HCT116 (cell line): ENCODE measurements around the gene TCF12. TPM values are rescaled to one million over a fixed set of nuclear protein-coding genes. Genes with fewer than 3 reads are reported as not detected.

ENCODE experiments used
- ATAC-seq: fragments of 200-7000 bp; cut with Tn5 transposase; 2 replicates; pipeline ENCODE4 v1.9.1; 2020; ENCODE audit warnings: mild to moderate bottlenecking, moderate library complexity
- BruUV-seq: library from RNA; stranded (reverse); fragments of 400-500 nt; replicated peaks from 2 replicates; lab custom pipeline; 2021; lab: Mats Ljungman, UMichigan
- CTCF ChIA-PET: fragments of 300-600 bp; sonication (Branson Sonifier 250); formaldehyde crosslinking; loops from one replicate; lab custom pipeline; 2021; ENCODE audit warnings: antibody characterized with exemption; lab: Charles Lee
- POLR2A ChIA-PET: fragments of 300-600, 350-600 bp; sonication (Branson Sonifier 250); formaldehyde crosslinking; loops from one replicate; lab custom pipeline; 2021; ENCODE audit warnings: antibody characterized with exemption; lab: Charles Lee
- RAD21 ChIA-PET, 2 experiments: fragments of 300-600 bp; sonication (Branson Sonifier 250); formaldehyde crosslinking; loops; one replicate each; lab custom pipeline; 2023; ENCODE audit warnings: low total read pairs in 2 of 2; ENCODE audit not compliant: uncharacterized antibody in 2 of 2, unreplicated experiment in 2 of 2, low non-redundant PET in 1 of 2; lab: Charles Lee
- DNase-seq: peaks from one replicate; pipeline ENCODE4 v3.0.0-alpha.2; 2010; ENCODE audit warnings: low read depth, low spot score
- H2AFZ ChIP-seq: fragments of 200-600 bp; shearing (Covaris generic), sonication (generic); 2 replicates; pipeline ENCODE4 v1.6.1; 2017; ENCODE audit warnings: low read depth, mixed run types, mixed read lengths, antibody characterized with exemption, low read length; ENCODE audit not compliant: poor library complexity, severe bottlenecking
- H3K27ac ChIP-seq: 2 replicates; pipeline ENCODE4 v1.5.1; 2012; ENCODE audit warnings: low read depth, low read length
- H3K27me3 ChIP-seq: fragments of 200-600 bp; sonication (generic); 2 replicates; pipeline ENCODE4 v1.6.1; 2016; ENCODE audit warnings: mixed run types, low read length, mixed read lengths; ENCODE audit not compliant: insufficient read depth
- H3K36me3 ChIP-seq, 2 experiments: fragments of 200-500 bp in 1 of 2; fragments of 200-600 bp in 1 of 2; sonication (Bioruptor generic) in 1 of 2; sonication (generic) in 1 of 2; 2 replicates each; pipeline versions ENCODE4 v1.5.1 to v1.6.1; 2014 to 2016; ENCODE audit warnings: low read length in 2 of 2, inconsistent platforms in 1 of 2, mixed read lengths in 1 of 2, mixed run types in 1 of 2; ENCODE audit not compliant: insufficient read depth in 2 of 2, control insufficient read depth in 1 of 2
- H3K4me1 ChIP-seq, 2 experiments: fragments of 200-600 bp in 1 of 2; sonication (generic) in 1 of 2; 2 replicates each; pipeline versions ENCODE4 v1.5.1 to v1.6.1; 2012 to 2017; ENCODE audit warnings: low read length in 2 of 2, inconsistent platforms in 1 of 2, mild to moderate bottlenecking in 1 of 2, mixed read lengths in 1 of 2, mixed run types in 1 of 2, moderate library complexity in 1 of 2; ENCODE audit not compliant: insufficient read depth in 2 of 2, control insufficient read depth in 1 of 2
- H3K4me2 ChIP-seq: fragments of 200-600 bp; sonication (generic); 2 replicates; pipeline ENCODE4 v1.6.1; 2017; ENCODE audit warnings: mixed run types, low read length, mixed read lengths
- H3K4me3 ChIP-seq, 2 experiments: fragments of 200-600 bp in 1 of 2; sonication (generic) in 1 of 2; replicated peaks in 1 of 2; 2 replicates each; pipeline ENCODE4 v1.5.1; 2011 to 2016; ENCODE audit warnings: low read length in 2 of 2, control low read depth in 1 of 2, low read depth in 1 of 2, mild to moderate bottlenecking in 1 of 2, mixed read lengths in 1 of 2, mixed run types in 1 of 2
- H3K79me2 ChIP-seq: fragments of 200-600 bp; sonication (generic); 2 replicates; pipeline ENCODE4 v1.6.1; 2017; ENCODE audit warnings: mild to moderate bottlenecking, mixed run types, low read length, moderate library complexity, mixed read lengths; ENCODE audit not compliant: insufficient read depth
- H3K9ac ChIP-seq: fragments of 200-600 bp; sonication (generic); 2 replicates; pipeline ENCODE4 v1.6.1; 2016; ENCODE audit warnings: low read length, mixed read lengths
- H3K9me2 ChIP-seq: fragments of 200-600 bp; sonication (generic), shearing (Covaris generic); 2 replicates; pipeline ENCODE4 v1.6.1; 2017; ENCODE audit warnings: mixed run types, mild to moderate bottlenecking, moderate library complexity; ENCODE audit not compliant: insufficient read depth
- H3K9me3 ChIP-seq, 2 experiments: fragments of 200-500 bp in 1 of 2; fragments of 200-600 bp in 1 of 2; sonication (Bioruptor generic) in 1 of 2; sonication (generic) in 1 of 2; 2 replicates each; pipeline ENCODE4 v1.6.1; 2014 to 2017; ENCODE audit warnings: low read length in 2 of 2, mixed read lengths in 2 of 2, inconsistent platforms in 1 of 2, low read depth in 1 of 2, mild to moderate bottlenecking in 1 of 2, mixed run types in 1 of 2, moderate library complexity in 1 of 2; ENCODE audit not compliant: control insufficient read depth in 1 of 2, insufficient read depth in 1 of 2
- H4K20me1 ChIP-seq: fragments of 200-600 bp; sonication (generic), shearing (Covaris generic); 2 replicates; pipeline ENCODE4 v1.6.1; 2017; ENCODE audit warnings: mixed run types, mild to moderate bottlenecking, moderate library complexity; ENCODE audit not compliant: insufficient read depth
- ATF3 ChIP-seq: IDR thresholded peaks from 2 replicates; pipeline ENCODE4 v1.6.1; 2012
- CTCF ChIP-seq, 3 experiments: fragments of 200-600 bp in 1 of 3; sonication (generic) in 1 of 3; IDR thresholded peaks in 2 of 3; conservative IDR thresholded peaks in 1 of 3; 2 replicates each; pipeline ENCODE4 v1.5.1; 2012 to 2017; ENCODE audit warnings: low read depth in 2 of 3, low read length in 2 of 3, antibody characterized with exemption in 1 of 3, borderline replicate concordance in 1 of 3, control low read depth in 1 of 3, mild to moderate bottlenecking in 1 of 3, mixed read lengths in 1 of 3, mixed run types in 1 of 3, moderate library complexity in 1 of 3; ENCODE audit not compliant: insufficient read depth in 1 of 3
- ELF1 ChIP-seq: IDR thresholded peaks from 2 replicates; pipeline ENCODE4 v1.6.1; 2012; ENCODE audit warnings: low read depth, borderline replicate concordance
- EZH2 ChIP-seq: fragments of 200-600 bp; sonication (generic); IDR thresholded peaks from 2 replicates; pipeline ENCODE4 v1.6.1; 2017; ENCODE audit warnings: antibody characterized with exemption, mixed run types
- EZH2phosphoT487 ChIP-seq: fragments of 200-600 bp; IDR thresholded peaks from 2 replicates; pipeline ENCODE4 v1.6.1; 2018; ENCODE audit warnings: antibody characterized with exemption, borderline replicate concordance
- FOSL1 ChIP-seq: IDR thresholded peaks from 2 replicates; pipeline ENCODE4 v1.6.1; 2012; ENCODE audit warnings: low read depth
- MAX ChIP-seq: IDR thresholded peaks from 2 replicates; pipeline ENCODE4 v1.6.1; 2012
- POLR2A ChIP-seq: IDR thresholded peaks from 2 replicates; pipeline ENCODE4 v1.7.0; 2011; ENCODE audit warnings: borderline replicate concordance; ENCODE audit not compliant: insufficient read depth, insufficient read length; ENCODE audit errors: extremely low read depth
- POLR2AphosphoS5 ChIP-seq: IDR thresholded peaks from 2 replicates; pipeline ENCODE4 v1.6.1; 2011; ENCODE audit warnings: mild to moderate bottlenecking, low read depth, low read length, moderate library complexity
- SP1 ChIP-seq: IDR thresholded peaks from 2 replicates; pipeline ENCODE4 v1.6.1; 2012; ENCODE audit warnings: low read depth
- SRF ChIP-seq: IDR thresholded peaks from 2 replicates; pipeline ENCODE4 v1.6.1; 2012; ENCODE audit warnings: low read depth
- TCF7L2 ChIP-seq: IDR thresholded peaks from 2 replicates; pipeline ENCODE4 v1.7.0; 2011; ENCODE audit warnings: borderline replicate concordance, inconsistent platforms; ENCODE audit not compliant: insufficient read depth, insufficient read length; ENCODE audit errors: extremely low read depth
- ZFX ChIP-seq: fragments of 450-650 bp; IDR thresholded peaks from 2 replicates; pipeline ENCODE4 v1.6.1; 2017
- ZNF274 ChIP-seq: fragments of 200-500 bp; sonication (Bioruptor generic); IDR thresholded peaks from 2 replicates; pipeline ENCODE4 v1.6.1; 2014; ENCODE audit warnings: mild to moderate bottlenecking, low read depth, low read length, inconsistent platforms
- intact Hi-C: fragments of 100-400 bp; cut with micrococcal nuclease; formaldehyde crosslinking; loops from 2 replicates; pipeline ENCODE4 v1.10.0; 2022
- total RNA-seq: library from RNA; stranded (reverse); gene quantifications from one replicate; pipeline ENCODE4 v1.2.1, GENCODE V29; 2021; ENCODE audit not compliant: unreplicated experiment
- TF ChIP-seq, protein P1 (sequence below): IDR thresholded peaks from 2 replicates; pipeline ENCODE4 v1.6.1; 2011; ENCODE audit warnings: mild to moderate bottlenecking, low read length, moderate library complexity; ENCODE audit not compliant: insufficient replicate concordance; ENCODE audit errors: extremely low read depth

The TCF12 gene
- total RNA-seq, 1 experiment from 2014 or later = 71.6 TPM

GRCh38 chr15:57220205-57220604 lies 301.8 kb downstream of the TCF12 start:
- no peaks in the 10 kb centered on the region; the same call in 1 of the 2 replicates for H4K20me1 ChIP-seq
- intact Hi-C loops = no loop called here
- ChIA-PET POLR2A (no interaction called here), CTCF (interaction anchor here (1.4 kb wide), 1 partner anchor 74 kb away, joined by 3 read pairs; no protein-coding TSS in a partner anchor), RAD21 (no interaction called here)
- no peak overlapping the region for H3K4me3 ChIP-seq
- ATAC-seq = no peak
- H2AFZ ChIP-seq = no peak overlapping the region
- no peak overlapping the region for H3K4me2 ChIP-seq
- H3K9me2 ChIP-seq = no peaks in the 10 kb centered on the region
- no peaks in the 10 kb centered on the region for H3K27me3 ChIP-seq
- peaks cover 8 to 9% of the 10 kb centered on the region in 2 experiments; a peak in 3 of 4 replicates for H3K4me1 ChIP-seq
- H3K9me3 ChIP-seq = no peaks in the 10 kb centered on the region
- no peak overlapping the region for H3K27ac ChIP-seq
- H3K79me2 ChIP-seq = no peaks in the 10 kb centered on the region
- no peak for DNase-seq
- H3K9ac ChIP-seq = no peak overlapping the region
- TF ChIP-seq TCF7L2 (no peak), SP1 (no peak), FOSL1 (no peak), ELF1 (no peak), ATF3 (no peak), ZNF274 (no peak), POLR2A (no peak), EZH2phosphoT487 (no peak), SRF (no peak), MAX (no peak), CTCF (IDR thresholded peaks at IDR 0.05 in 2 of 3, conservative IDR thresholded peaks at IDR 0.05 in 1 of 3; ENCODE audit: borderline replicate concordance in 1 of 3, insufficient read depth in 1 of 3, low read depth in 2 of 3, low read length in 2 of 3) (no peak), EZH2 (no peak), POLR2AphosphoS5 (no peak), ZFX (no peak)
- TF ChIP-seq, protein P1, sequence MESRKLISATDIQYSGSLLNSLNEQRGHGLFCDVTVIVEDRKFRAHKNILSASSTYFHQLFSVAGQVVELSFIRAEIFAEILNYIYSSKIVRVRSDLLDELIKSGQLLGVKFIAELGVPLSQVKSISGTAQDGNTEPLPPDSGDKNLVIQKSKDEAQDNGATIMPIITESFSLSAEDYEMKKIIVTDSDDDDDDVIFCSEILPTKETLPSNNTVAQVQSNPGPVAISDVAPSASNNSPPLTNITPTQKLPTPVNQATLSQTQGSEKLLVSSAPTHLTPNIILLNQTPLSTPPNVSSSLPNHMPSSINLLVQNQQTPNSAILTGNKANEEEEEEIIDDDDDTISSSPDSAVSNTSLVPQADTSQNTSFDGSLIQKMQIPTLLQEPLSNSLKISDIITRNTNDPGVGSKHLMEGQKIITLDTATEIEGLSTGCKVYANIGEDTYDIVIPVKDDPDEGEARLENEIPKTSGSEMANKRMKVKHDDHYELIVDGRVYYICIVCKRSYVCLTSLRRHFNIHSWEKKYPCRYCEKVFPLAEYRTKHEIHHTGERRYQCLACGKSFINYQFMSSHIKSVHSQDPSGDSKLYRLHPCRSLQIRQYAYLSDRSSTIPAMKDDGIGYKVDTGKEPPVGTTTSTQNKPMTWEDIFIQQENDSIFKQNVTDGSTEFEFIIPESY = no peak
- BruUV-seq = no TSS peak
- H3K36me3 ChIP-seq = no peaks in the 10 kb centered on the region
